HG03159 (cell line): Measurements from ENCODE around the gene SPATA13.

Experiments
- ATAC-seq: cut with Tn5 transposase; IDR thresholded peaks from one replicate; pipeline ENCODE4 v1.9.1; 2021; ENCODE audit warnings: mild to moderate bottlenecking, moderate library complexity; ENCODE audit not compliant: unreplicated experiment

SPATA13 gene

GRCh38 chr13:24273926-24274325, 113.4 kb downstream of the SPATA13 start:
- no peak for ATAC-seq

DNA sequence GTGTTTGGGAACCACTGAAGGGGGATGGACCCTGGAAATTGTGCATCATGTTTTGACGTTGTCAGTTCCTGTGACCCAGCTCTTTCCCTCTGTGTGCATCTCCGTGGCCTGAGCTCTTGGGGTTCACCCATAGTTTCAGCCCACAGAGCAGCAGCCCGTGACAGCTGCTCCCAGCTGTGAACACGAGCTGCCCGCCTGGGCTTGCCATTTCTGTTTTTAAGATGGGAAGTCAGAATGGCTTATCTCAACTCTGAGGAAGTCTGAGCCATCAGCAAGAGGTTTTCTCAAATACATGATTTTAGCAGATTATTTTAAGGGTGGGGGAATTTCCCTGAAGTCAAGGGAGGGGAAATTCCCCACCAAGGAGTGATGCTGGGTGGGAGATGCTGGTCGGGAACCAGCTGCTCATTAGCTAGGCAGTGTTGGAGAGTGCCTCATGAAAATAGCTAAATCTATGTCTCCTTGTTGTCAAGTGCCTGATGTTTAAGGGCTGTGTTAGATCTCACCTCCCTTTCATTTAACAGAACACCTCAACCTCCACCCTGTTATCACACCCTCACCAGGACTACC, 114.0 kb downstream of the SPATA13 start:
- peak; percentile 53 for ATAC-seq

DNA sequence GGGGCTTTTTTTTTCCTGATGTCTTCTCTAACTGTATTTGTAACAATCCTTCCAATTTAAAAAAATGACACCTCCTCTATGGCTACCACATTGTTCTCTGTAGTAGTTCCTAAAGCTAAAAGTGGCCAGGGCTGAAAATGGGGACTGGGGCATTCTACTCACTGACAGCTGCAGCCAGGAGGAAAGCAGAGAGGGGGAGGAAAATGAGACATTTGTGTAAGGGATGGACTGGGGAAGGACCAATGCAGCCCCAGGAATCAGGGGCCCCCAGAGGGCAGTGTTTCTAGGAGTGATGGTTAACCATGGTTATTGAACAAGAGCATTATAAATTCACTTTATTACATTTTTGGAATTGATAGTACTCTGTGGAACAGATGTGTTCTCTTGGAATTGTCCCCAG, 114.5 kb downstream of the SPATA13 start:
- ATAC-seq: no peak

DNA sequence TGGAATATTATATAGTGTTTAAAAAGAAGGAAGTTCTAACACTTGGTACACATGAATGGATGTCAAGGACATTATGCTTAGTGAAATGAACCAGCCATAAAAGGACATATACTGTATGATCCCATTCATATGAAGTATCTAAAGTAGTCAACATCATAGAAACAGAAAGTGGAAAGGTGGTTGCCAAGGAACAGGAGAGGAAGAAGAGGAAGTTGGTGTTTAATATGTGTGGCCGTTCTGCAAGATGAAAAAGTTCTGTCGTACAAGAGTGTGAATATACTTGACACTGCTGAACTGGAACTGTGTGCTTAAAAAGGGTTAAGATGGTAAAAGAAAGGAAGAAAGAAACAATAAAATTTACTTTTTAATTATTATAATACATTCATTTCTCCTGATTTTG, 115.8 kb downstream of the SPATA13 start:
- no peak for ATAC-seq

- no peak for ATAC-seq
These were observed 116.3 kb downstream of the SPATA13 start for GRCh38 chr13:24276861-24277260.

- ATAC-seq: no peak
These were observed 117.2 kb downstream of the SPATA13 start for GRCh38 chr13:24277761-24278160.

DNA sequence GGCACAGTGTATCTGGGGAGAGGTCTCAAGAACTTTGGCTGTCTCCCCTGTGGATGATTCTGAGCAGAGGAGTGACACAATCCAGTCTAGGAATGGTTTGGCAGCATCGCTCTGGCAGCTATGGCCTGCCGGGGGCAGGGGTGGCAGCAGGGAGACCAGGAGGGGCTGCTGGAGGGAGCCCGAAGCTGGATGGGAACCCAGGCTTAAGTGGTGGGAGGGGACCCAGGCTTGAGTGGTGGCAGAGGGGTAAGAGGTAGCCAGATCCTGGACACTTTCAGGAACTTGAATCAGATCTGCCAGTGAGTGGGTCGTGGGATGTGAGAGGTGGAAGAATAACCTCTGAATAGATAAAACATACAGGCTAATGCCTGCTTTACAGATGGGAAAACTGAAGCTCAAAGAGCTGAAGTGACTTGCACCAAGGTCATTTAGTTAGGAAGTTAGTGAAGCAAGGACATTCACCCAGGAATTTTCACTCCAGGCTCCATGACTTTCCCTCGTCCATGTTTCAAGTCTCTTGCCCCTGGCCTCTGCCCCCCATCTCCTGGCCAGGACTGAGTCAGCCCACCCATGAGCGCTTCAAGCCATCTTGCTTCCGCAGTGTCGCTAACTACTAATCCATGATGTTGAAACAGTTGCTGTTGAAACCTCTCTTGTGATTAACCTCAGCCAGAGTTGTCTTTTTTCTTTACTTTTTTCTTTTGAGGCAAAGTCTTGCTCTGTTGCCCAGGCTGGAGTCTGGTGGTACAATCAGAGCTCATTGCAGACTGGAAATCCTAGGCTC, 119.0 kb downstream of the SPATA13 start:
- no peak for ATAC-seq

- no peak for ATAC-seq
These were observed 120.2 kb downstream of the SPATA13 start for GRCh38 chr13:24280720-24281119.

GRCh38 chr13:24281188-24282008, 120.9 kb downstream of the SPATA13 start:
- no peak for ATAC-seq

- no peak for ATAC-seq
These were observed 121.7 kb downstream of the SPATA13 start for GRCh38 chr13:24282256-24282655.

DNA sequence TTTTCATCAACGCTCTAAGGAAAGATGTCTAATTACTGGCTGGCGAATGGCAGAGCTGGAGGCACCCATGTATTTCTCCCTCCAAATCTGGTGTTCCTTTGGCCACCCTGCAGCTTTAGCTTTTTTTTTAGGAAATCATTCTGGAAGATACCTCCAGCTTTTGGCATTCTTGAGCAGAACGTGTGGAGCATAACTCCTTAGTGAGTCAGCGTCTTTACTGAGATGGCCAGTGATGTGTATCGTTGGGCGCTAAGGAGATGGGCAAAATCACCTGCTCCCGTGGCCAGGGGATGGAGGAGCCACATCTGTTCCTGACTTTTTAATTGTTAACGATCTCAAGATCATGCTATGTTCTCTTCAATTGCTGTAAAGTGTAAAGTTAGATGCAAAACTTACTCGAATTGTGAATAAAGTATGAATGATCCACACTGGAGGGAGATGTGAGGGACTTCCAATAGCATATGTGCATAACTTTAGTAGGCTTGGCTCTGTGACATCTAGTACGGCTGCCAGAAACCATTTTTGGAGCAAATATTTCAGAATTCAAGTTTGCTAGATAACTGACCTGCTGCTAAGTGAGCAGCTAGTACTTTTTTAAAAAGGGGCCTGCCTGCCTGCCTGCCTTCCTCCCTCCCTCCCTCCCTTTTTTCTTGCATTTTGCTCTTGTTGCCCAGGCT, 124.5 kb downstream of the SPATA13 start:
- ATAC-seq: no peak

DNA sequence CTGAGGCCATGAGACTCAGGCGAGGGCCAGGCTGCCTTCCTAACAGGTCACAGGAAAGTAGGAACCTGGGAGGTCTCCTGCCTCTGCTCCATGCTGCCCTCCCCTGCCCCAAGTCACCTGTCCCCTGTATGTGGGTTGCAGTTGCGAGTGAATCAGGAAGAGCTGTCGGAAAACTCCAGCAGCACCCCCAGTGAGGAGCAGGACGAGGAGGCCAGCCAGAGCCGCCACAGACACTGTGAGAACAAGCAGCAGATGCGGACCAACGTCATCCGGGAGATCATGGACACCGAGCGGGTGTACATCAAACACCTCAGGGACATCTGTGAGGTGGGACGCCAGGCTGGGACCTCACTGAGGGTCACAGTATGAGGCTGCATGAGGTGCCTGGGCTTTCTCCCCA, 126.1 kb downstream of the SPATA13 start:
- ATAC-seq: no peak

DNA sequence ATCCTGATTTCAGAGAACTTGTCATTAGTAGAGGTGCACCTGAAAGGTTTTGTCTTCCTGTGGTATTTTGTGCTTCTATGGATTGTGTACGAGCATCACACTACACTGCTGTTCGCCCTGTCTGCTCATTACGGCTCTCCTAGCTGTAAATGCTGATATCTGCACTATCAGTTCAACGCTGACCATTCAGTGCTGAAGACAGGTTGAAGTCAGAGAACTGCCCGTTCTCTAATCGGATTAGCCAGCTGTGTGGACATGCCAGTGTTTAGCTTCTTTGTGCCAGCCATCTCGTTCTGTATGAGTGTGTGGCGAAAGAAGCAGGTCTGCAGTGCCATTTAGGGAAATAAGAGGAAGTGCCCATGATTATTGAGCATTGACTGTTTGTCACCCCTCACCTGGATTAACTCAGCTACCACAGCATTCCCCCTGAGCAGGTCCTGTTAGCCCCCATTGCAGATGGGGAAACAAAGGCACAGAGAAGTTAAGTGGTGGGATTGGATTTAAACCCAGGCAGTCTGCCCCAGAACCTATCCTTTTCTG, 127.3 kb downstream of the SPATA13 start:
- ATAC-seq: no peak

GRCh38 chr13:24288870-24289269, 128.3 kb downstream of the SPATA13 start:
- ATAC-seq: no peak

GRCh38 chr13:24290280-24290932, 129.9 kb downstream of the SPATA13 start:
- no peak for ATAC-seq

GRCh38 chr13:24292481-24292880, 132.0 kb downstream of the SPATA13 start:
- ATAC-seq: no peak

DNA sequence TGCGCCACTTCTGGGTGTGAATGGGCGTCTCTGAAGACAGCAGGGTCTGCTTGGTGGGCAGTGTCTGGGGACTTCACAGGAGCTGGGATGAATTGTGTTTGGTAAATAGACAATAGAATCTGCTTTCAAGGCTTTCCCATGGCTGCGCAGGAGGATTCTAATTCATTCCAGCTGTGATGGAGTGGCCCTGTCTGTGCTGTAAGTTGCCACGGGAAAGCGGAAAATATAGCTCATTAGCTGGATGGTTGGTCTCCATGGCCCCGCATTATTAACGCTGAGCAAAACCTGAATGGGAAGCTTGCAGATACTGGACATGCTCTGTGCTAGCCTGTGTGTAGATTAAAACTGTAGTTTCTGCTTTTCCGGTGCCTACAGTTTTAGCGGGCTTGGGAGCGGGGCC, 133.2 kb downstream of the SPATA13 start:
- no peak for ATAC-seq

- ATAC-seq: no peak
These were observed 139.1 kb downstream of the SPATA13 start for GRCh38 chr13:24299488-24300114.

DNA sequence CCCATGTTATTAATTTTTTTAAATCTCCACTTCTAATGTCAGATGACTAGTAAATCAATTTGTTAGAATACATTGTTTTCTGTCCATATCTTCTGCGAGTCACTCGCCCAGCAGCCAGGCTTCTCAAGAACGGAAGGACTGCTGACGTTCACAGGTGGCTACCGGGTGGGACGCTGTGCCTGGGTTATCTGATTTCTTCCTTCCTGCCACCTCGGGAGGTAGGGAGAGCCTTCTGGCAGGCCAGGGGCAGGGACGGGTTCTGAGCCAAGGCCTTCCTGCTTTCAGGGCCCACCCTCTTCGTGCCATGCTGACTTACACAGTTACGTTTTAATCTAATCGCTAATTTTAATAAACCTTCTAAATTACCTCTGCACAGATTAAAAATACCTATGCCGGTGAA, 140.9 kb downstream of the SPATA13 start:
- no peak for ATAC-seq

GRCh38 chr13:24301911-24302310, 141.4 kb downstream of the SPATA13 start:
- ATAC-seq: no peak
